ENCODE measurements around the gene VSTM4.
A peak's percentile ranks its signal among the peaks of the same experiment; 100 is the strongest.

VSTM4 gene

GRCh38 chr10:49135575-49136313, 20.4 kb upstream of the VSTM4 start:
- H3K36me3 ChIP-seq (ENCODE audit: control insufficient read depth in 1 of 2, insufficient read depth in 2 of 2, low read depth in 1 of 2, low read length in 2 of 2): peaks cover 0 to 2% of the 10 kb centered on the region in 2 experiments
- no peak overlapping the region for H4K8ac ChIP-seq (ENCODE audit: low read length)
- no peak overlapping the region for H2AFZ ChIP-seq (ENCODE audit: low read depth, low read length)
- no peak overlapping the region for H2AK5ac ChIP-seq (ENCODE audit: low read length, severe bottlenecking)
- DNase-seq: peak; percentile 36
- no peak overlapping the region for H3K4me3 ChIP-seq (ENCODE audit: insufficient read depth in 1 of 2, low read depth in 1 of 2, low read length in 2 of 2)
- no peak overlapping the region for H3K27ac ChIP-seq (ENCODE audit: low read length, poor library complexity, severe bottlenecking)
- H3K23ac ChIP-seq (ENCODE audit: low read length in 2 of 2): no peak overlapping the region
- no peak overlapping the region for H2BK15ac ChIP-seq (ENCODE audit: low read depth, poor library complexity, severe bottlenecking)
- H3K14ac ChIP-seq (ENCODE audit: low read length in 2 of 2): no peak overlapping the region
- peaks cover 0 to 8% of the 10 kb centered on the region in 2 experiments for H3K27me3 ChIP-seq (ENCODE audit: control insufficient read depth in 1 of 2, insufficient read depth in 1 of 2, low read length in 2 of 2)
- WGBS: 63% methylated on average over 5 of the region's 9 CpGs
- no peaks in the 10 kb centered on the region for H3K9me3 ChIP-seq (ENCODE audit: control insufficient read depth, low read length)
- no peak overlapping the region for H2BK120ac ChIP-seq (ENCODE audit: low read depth, low read length)
- no peak overlapping the region for H4K91ac ChIP-seq (ENCODE audit: low read length)
- H3K79me1 ChIP-seq (replicated peaks; ENCODE audit: low read length, poor library complexity, severe bottlenecking): no peaks in the 10 kb centered on the region
- H3K4me2 ChIP-seq (ENCODE audit: low read length, poor library complexity, severe bottlenecking): no peak overlapping the region
- peaks cover 11% of the 10 kb centered on the region for H3K4me1 ChIP-seq (ENCODE audit: control insufficient read depth, insufficient read depth, low read depth, low read length)
- peak overlapping the region; percentile 17 for H3K9ac ChIP-seq (ENCODE audit: low read length)
- no peak overlapping the region for H2BK5ac ChIP-seq (ENCODE audit: low read depth, low read length, poor library complexity, severe bottlenecking)
- no peak overlapping the region for H3K18ac ChIP-seq (ENCODE audit: low read depth in 1 of 2, low read length in 2 of 2)
- H2BK12ac ChIP-seq (ENCODE audit: low read length in 2 of 2): no peak overlapping the region
- H3K4ac ChIP-seq (ENCODE audit: low read depth in 1 of 2, low read length in 2 of 2): no peak overlapping the region

DNA sequence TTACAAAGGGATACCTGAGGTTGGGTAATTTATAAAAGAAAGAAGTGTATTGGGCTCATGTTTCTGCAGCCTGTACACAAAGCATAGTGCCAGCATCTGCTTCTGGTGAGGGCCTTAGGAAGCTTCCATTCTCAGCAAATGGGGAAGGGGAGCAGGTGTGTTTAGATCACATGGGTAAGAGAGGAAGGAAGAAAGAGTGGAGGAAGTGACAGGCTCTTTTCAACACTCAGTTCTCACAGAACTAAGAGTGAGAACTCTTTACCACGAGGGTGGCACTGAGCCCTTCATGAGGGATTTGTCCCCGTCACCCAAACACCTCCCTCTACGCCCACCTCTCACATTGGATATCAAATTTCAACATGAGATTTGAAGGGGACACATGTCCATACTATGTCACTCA, 19.0 kb upstream of the VSTM4 start:
- Histone ChIP-seq H3K23ac (ENCODE audit: low read length in 2 of 2) (no peak overlapping the region), H3K14ac (ENCODE audit: low read length in 2 of 2) (no peak overlapping the region), H3K9me3 (ENCODE audit: control insufficient read depth, low read length) (no peaks in the 10 kb centered on the region), H3K4me3 (ENCODE audit: insufficient read depth in 1 of 2, low read depth in 1 of 2, low read length in 2 of 2) (no peak overlapping the region), H3K27me3 (ENCODE audit: control insufficient read depth in 1 of 2, insufficient read depth in 1 of 2, low read length in 2 of 2) (peaks cover 0 to 8% of the 10 kb centered on the region in 2 experiments), H2AFZ (ENCODE audit: low read depth, low read length) (no peak overlapping the region), H2AK5ac (ENCODE audit: low read length, severe bottlenecking) (no peak overlapping the region), H3K9ac (ENCODE audit: low read length) (no peak overlapping the region), H4K8ac (ENCODE audit: low read length) (no peak overlapping the region), H2BK5ac (ENCODE audit: low read depth, low read length, poor library complexity, severe bottlenecking) (no peak overlapping the region), H2BK15ac (ENCODE audit: low read depth, poor library complexity, severe bottlenecking) (no peak overlapping the region), H3K4ac (ENCODE audit: low read depth in 1 of 2, low read length in 2 of 2) (no peak overlapping the region), H3K4me1 (ENCODE audit: control insufficient read depth, insufficient read depth, low read depth, low read length) (peaks cover 3% of the 10 kb centered on the region), H4K91ac (ENCODE audit: low read length) (no peak overlapping the region), H3K18ac (ENCODE audit: low read depth in 1 of 2, low read length in 2 of 2) (no peak overlapping the region), H3K4me2 (ENCODE audit: low read length, poor library complexity, severe bottlenecking) (no peak overlapping the region), H3K27ac (ENCODE audit: low read length, poor library complexity, severe bottlenecking) (no peak overlapping the region), H2BK12ac (ENCODE audit: low read length in 2 of 2) (no peak overlapping the region), H3K79me1 (replicated peaks; ENCODE audit: low read length, poor library complexity, severe bottlenecking) (no peaks in the 10 kb centered on the region), H2BK120ac (ENCODE audit: low read depth, low read length) (no peak overlapping the region), H3K36me3 (ENCODE audit: control insufficient read depth in 1 of 2, insufficient read depth in 2 of 2, low read depth in 1 of 2, low read length in 2 of 2) (peaks cover 0 to 2% of the 10 kb centered on the region in 2 experiments)
- 77% methylated on average over 3 of the region's 3 CpGs for WGBS
- no peak for DNase-seq

DNA sequence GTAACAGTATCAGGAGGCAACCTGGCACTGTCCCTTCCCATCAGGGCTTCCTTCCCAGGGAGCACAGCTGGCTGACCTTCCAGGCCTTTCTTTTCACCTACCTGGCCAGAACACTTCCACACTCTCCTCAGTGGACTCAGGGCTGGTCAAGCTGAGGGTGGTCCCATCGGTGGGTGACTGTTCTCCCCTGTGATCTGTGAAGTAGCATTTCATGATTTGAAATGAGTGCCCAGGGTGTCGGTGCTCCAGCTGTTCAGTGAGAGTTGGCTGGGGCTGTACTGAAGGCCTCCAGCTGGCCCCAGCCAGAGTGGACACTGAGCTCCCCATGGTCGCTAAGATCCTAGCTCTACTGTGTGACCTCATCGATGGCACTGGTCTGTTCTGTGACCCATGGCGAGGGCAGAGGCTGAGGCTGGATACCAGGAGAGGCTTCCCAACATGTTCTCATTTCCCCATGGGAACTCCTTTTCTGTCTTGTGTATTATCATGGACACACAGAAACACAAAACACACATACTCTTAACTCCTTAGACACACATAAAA, 18.5 kb upstream of the VSTM4 start, which contains the start of gene FAM170B:
Gene FAM170B, minus strand, starts transcription at position 316 of the 543 bp plus-strand sequence. Its CDS starts 103 bp downstream, at position 213.
- H3K4ac ChIP-seq (ENCODE audit: low read depth in 1 of 2, low read length in 2 of 2): no peak within 1 kb of the TSS
- no peak within 1 kb of the TSS for H3K27ac ChIP-seq (ENCODE audit: low read length, poor library complexity, severe bottlenecking)
- no peak within 1 kb of the TSS for H3K18ac ChIP-seq (ENCODE audit: low read depth in 1 of 2, low read length in 2 of 2)
- no peak within 1 kb of the TSS for H4K91ac ChIP-seq (ENCODE audit: low read length)
- H3K9ac ChIP-seq (ENCODE audit: low read length): no peak within 1 kb of the TSS
- WGBS: 73% methylated on average over 5 of the region's 5 CpGs
- H4K8ac ChIP-seq (ENCODE audit: low read length): no peak within 1 kb of the TSS
- no peak within 1 kb of the TSS for H3K14ac ChIP-seq (ENCODE audit: low read length in 2 of 2)
- H2AFZ ChIP-seq (ENCODE audit: low read depth, low read length): no peak within 1 kb of the TSS
- H3K79me1 ChIP-seq (replicated peaks; ENCODE audit: low read length, poor library complexity, severe bottlenecking): no peaks in the 10 kb centered on the region
- H3K36me3 ChIP-seq (ENCODE audit: control insufficient read depth in 1 of 2, insufficient read depth in 2 of 2, low read depth in 1 of 2, low read length in 2 of 2): peaks cover 0 to 2% of the 10 kb centered on the region in 2 experiments
- no peak for DNase-seq
- no peaks in the 10 kb centered on the region for H3K9me3 ChIP-seq (ENCODE audit: control insufficient read depth, low read length)
- no peak within 1 kb of the TSS for H3K4me2 ChIP-seq (ENCODE audit: low read length, poor library complexity, severe bottlenecking)
- no peak within 1 kb of the TSS for H2BK120ac ChIP-seq (ENCODE audit: low read depth, low read length)
- no peak within 1 kb of the TSS for H3K23ac ChIP-seq (ENCODE audit: low read length in 2 of 2)
- no peak within 1 kb of the TSS for H2BK12ac ChIP-seq (ENCODE audit: low read length in 2 of 2)
- no peak within 1 kb of the TSS for H2BK15ac ChIP-seq (ENCODE audit: low read depth, poor library complexity, severe bottlenecking)
- H2AK5ac ChIP-seq (ENCODE audit: low read length, severe bottlenecking): no peak within 1 kb of the TSS
- peaks cover 0 to 8% of the 10 kb centered on the region in 2 experiments for H3K27me3 ChIP-seq (ENCODE audit: control insufficient read depth in 1 of 2, insufficient read depth in 1 of 2, low read length in 2 of 2)
- H2BK5ac ChIP-seq (ENCODE audit: low read depth, low read length, poor library complexity, severe bottlenecking): no peak within 1 kb of the TSS
- peaks cover under 1% of the 10 kb centered on the region for H3K4me1 ChIP-seq (ENCODE audit: control insufficient read depth, insufficient read depth, low read depth, low read length)
- H3K4me3 ChIP-seq (ENCODE audit: insufficient read depth in 1 of 2, low read depth in 1 of 2, low read length in 2 of 2): no peak within 1 kb of the TSS

GRCh38 chr10:49132362-49132737, 17.0 kb upstream of the VSTM4 start:
- H3K27me3 ChIP-seq (ENCODE audit: control insufficient read depth in 1 of 2, insufficient read depth in 1 of 2, low read length in 2 of 2): peaks cover 0 to 12% of the 10 kb centered on the region in 2 experiments
- H2BK5ac ChIP-seq (ENCODE audit: low read depth, low read length, poor library complexity, severe bottlenecking): no peak overlapping the region
- no peak overlapping the region for H2BK12ac ChIP-seq (ENCODE audit: low read length in 2 of 2)
- DNase-seq: no peak
- H3K4me1 ChIP-seq (ENCODE audit: control insufficient read depth, insufficient read depth, low read depth, low read length): no peaks in the 10 kb centered on the region
- H2AFZ ChIP-seq (ENCODE audit: low read depth, low read length): no peak overlapping the region
- no peak overlapping the region for H3K27ac ChIP-seq (ENCODE audit: low read length, poor library complexity, severe bottlenecking)
- no peak overlapping the region for H3K18ac ChIP-seq (ENCODE audit: low read depth in 1 of 2, low read length in 2 of 2)
- H3K9ac ChIP-seq (ENCODE audit: low read length): no peak overlapping the region
- H2AK5ac ChIP-seq (ENCODE audit: low read length, severe bottlenecking): no peak overlapping the region
- no peak overlapping the region for H4K91ac ChIP-seq (ENCODE audit: low read length)
- no peaks in the 10 kb centered on the region for H3K79me1 ChIP-seq (replicated peaks; ENCODE audit: low read length, poor library complexity, severe bottlenecking)
- 90% methylated on average over 2 of the region's 2 CpGs for WGBS
- H3K23ac ChIP-seq (ENCODE audit: low read length in 2 of 2): no peak overlapping the region
- H3K36me3 ChIP-seq (ENCODE audit: control insufficient read depth in 1 of 2, insufficient read depth in 2 of 2, low read depth in 1 of 2, low read length in 2 of 2): peaks cover 0 to 2% of the 10 kb centered on the region in 2 experiments
- H2BK15ac ChIP-seq (ENCODE audit: low read depth, poor library complexity, severe bottlenecking): no peak overlapping the region
- no peaks in the 10 kb centered on the region for H3K9me3 ChIP-seq (ENCODE audit: control insufficient read depth, low read length)
- H3K4ac ChIP-seq (ENCODE audit: low read depth in 1 of 2, low read length in 2 of 2): no peak overlapping the region
- H3K14ac ChIP-seq (ENCODE audit: low read length in 2 of 2): no peak overlapping the region
- H4K8ac ChIP-seq (ENCODE audit: low read length): no peak overlapping the region
- H3K4me3 ChIP-seq (ENCODE audit: insufficient read depth in 1 of 2, low read depth in 1 of 2, low read length in 2 of 2): no peak overlapping the region
- no peak overlapping the region for H3K4me2 ChIP-seq (ENCODE audit: low read length, poor library complexity, severe bottlenecking)
- H2BK120ac ChIP-seq (ENCODE audit: low read depth, low read length): no peak overlapping the region

Measured in mesenchymal stem cell (in vitro differentiated cells and primary cell).